Upper lobe of right lung (tissue), 1 donor: ENCODE results near the gene PCDHGA9. TPM values are rescaled to one million over a fixed set of nuclear protein-coding genes. Genes with fewer than 3 reads are reported as not detected.
"Not testable (repeated sequence)": the region's sequence is repeated elsewhere in the genome, so short reads cannot be mapped to it uniquely, and the experiment has no call there.

Source experiments
- ATAC-seq: fragments of 200-7000 bp; cut with Tn5 transposase; one replicate; pipeline ENCODE4 v1.9.1; 2020; ENCODE audit warnings: mild to moderate bottlenecking, moderate library complexity
- DNase-seq: peaks from one replicate; pipeline ENCODE4 v3.0.0-alpha.2; 2020
- H3K27ac ChIP-seq: fragments of 200-600 bp; one replicate; pipeline ENCODE4 v1.8.0; 2022
- H3K27me3 ChIP-seq: fragments of 200-600 bp; one replicate; pipeline ENCODE4 v1.8.0; 2022; ENCODE audit warnings: mild to moderate bottlenecking
- H3K36me3 ChIP-seq: fragments of 200-600 bp; one replicate; pipeline ENCODE4 v1.8.0; 2022
- H3K4me1 ChIP-seq: fragments of 200-600 bp; one replicate; pipeline ENCODE4 v1.8.0; 2022
- H3K4me3 ChIP-seq: fragments of 200-600 bp; one replicate; pipeline ENCODE4 v1.8.0; 2022; ENCODE audit warnings: mild to moderate bottlenecking
- H3K9me3 ChIP-seq: fragments of 200-600 bp; one replicate; pipeline ENCODE4 v1.8.0; 2022
- intact Hi-C: fragments of 100-400 bp; cut with DNase I; formaldehyde crosslinking; loops from one replicate; pipeline ENCODE4 v1.11.0; 2022
- total RNA-seq: library from RNA; stranded (reverse); fragmentation: NEBNext Ultra II Directional; extraction: Animal tissue kit (Norgen Biotek cat#: 25700); gene quantifications from one replicate; pipeline ENCODE4 v1.2.1, GENCODE V29; 2021
- TF ChIP-seq, protein P1 (sequence below): fragments of 200-600 bp; IDR thresholded peaks from one replicate; pipeline ENCODE4 v1.8.0; 2022; ENCODE audit warnings: antibody characterized with exemption
- donor health status: DM: no; HTN: yes; CAD: no; lungs with severe emphysema.

PCDHGA9 gene
- total RNA-seq, 1 donor from 2014 or later, result 5.4 TPM

DNA sequence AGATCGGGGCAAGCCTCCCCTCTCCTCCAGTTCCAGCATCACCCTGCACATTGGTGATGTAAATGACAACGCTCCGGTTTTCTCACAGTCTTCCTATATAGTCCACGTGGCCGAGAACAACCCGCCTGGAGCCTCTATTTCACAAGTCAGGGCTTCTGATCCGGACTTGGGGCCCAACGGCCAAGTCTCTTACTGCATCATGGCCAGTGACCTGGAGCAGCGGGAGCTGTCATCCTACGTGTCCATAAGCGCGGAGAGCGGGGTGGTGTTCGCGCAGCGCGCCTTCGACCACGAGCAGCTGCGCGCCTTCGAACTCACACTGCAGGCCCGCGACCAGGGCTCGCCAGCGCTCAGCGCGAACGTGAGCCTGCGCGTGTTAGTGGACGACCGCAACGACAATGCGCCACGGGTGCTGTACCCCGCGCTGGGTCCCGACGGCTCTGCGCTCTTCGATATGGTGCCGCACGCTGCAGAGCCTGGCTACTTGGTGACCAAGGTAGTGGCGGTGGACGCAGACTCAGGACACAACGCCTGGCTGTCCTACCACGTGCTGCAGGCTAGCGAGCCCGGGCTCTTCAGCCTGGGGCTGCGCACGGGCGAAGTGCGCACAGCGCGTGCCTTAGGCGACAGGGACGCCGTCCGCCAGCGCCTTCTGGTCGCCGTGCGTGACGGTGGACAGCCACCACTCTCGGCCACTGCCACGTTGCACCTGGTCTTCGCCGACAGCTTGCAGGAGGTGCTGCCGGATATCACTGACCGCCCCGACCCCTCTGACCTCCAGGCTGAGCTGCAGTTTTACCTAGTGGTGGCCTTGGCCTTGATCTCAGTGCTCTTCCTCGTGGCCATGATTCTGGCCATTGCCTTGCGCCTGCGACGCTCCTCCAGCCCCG is 13.2 kb upstream of the PCDHGA9 start:
- Histone ChIP-seq H3K4me1 (no peaks in the 10 kb centered on the region), H3K9me3 (peaks cover 39% of the 10 kb centered on the region), H3K4me3 (no peak overlapping the region), H3K27ac (no peak overlapping the region), H3K36me3 (no peaks in the 10 kb centered on the region), H3K27me3 (peaks cover 16% of the 10 kb centered on the region)
- intact Hi-C loops, result no loop called here
- DNase-seq (no peak), ATAC-seq (no peak)
- TF ChIP-seq, protein P1, sequence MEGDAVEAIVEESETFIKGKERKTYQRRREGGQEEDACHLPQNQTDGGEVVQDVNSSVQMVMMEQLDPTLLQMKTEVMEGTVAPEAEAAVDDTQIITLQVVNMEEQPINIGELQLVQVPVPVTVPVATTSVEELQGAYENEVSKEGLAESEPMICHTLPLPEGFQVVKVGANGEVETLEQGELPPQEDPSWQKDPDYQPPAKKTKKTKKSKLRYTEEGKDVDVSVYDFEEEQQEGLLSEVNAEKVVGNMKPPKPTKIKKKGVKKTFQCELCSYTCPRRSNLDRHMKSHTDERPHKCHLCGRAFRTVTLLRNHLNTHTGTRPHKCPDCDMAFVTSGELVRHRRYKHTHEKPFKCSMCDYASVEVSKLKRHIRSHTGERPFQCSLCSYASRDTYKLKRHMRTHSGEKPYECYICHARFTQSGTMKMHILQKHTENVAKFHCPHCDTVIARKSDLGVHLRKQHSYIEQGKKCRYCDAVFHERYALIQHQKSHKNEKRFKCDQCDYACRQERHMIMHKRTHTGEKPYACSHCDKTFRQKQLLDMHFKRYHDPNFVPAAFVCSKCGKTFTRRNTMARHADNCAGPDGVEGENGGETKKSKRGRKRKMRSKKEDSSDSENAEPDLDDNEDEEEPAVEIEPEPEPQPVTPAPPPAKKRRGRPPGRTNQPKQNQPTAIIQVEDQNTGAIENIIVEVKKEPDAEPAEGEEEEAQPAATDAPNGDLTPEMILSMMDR, result no peak

DNA sequence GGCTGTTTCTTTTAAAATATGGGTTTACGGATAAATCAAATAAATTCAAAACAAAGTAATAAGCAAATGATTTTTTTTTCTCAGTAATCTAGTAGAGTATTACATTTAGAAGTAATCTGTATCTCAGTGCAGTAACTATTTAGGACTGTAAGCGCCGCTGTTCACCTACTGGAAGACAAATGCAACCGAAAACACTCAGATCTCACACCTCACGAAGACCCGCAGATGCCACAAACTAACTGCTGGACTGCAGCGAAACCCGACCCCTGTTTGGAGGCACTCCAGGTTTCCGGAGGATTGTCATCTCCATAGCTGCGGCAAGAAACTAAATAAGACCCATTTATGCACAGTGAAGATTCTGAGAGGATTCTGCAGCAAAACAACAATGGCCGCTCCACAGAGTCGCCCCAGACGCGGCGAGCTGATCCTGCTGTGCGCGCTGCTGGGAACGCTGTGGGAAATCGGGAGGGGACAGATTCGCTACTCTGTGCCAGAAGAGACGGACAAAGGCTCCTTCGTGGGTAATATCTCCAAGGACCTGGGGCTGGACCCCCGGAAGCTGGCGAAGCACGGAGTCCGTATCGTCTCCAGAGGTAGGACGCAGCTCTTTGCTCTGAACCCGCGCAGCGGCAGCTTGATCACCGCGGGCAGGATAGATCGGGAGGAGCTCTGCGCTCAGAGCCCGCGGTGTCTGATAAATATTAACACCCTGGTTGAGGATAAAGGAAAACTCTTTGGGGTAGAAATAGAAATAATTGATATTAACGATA is 10.0 kb upstream of the PCDHGA9 start, which contains the start of gene PCDHGA8:
TSS of gene PCDHGA8 (plus strand) at position 205 of the 770 bp plus-strand sequence. CDS start at position 386, 181 bp downstream.
- Histone ChIP-seq H3K4me1 (no peaks in the 10 kb centered on the region), H3K27ac (no peak within 1 kb of the TSS), H3K36me3 (no peaks in the 10 kb centered on the region), H3K9me3 (peaks cover 36% of the 10 kb centered on the region), H3K27me3 (peaks cover 16% of the 10 kb centered on the region), H3K4me3 (no peak within 1 kb of the TSS)
- DNase-seq (no peak), ATAC-seq (no peak)
- intact Hi-C loops, result no loop called here
- TF ChIP-seq, protein P1, result peak; percentile 12

DNA sequence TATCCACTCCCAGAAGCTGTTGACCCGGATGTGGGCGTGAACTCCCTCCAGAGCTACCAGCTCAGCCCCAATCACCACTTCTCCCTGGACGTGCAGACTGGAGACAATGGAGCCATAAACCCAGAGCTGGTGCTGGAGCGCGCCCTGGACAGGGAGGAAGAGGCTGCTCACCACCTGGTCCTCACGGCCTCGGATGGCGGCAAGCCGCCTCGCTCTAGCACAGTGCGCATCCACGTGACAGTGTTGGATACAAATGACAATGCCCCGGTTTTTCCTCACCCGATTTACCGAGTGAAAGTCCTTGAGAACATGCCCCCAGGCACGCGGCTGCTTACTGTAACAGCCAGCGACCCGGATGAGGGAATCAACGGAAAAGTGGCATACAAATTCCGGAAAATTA is 9.3 kb upstream of the PCDHGA9 start:
- Histone ChIP-seq H3K4me1 (no peaks in the 10 kb centered on the region), H3K27me3 (peaks cover 16% of the 10 kb centered on the region), H3K9me3 (peaks cover 36% of the 10 kb centered on the region), H3K4me3 (no peak overlapping the region), H3K36me3 (no peaks in the 10 kb centered on the region), H3K27ac (no peak overlapping the region)
- DNase-seq, result no peak
- intact Hi-C loops, result no loop called here
- TF ChIP-seq, protein P1, result no peak
- no peak for ATAC-seq

DNA sequence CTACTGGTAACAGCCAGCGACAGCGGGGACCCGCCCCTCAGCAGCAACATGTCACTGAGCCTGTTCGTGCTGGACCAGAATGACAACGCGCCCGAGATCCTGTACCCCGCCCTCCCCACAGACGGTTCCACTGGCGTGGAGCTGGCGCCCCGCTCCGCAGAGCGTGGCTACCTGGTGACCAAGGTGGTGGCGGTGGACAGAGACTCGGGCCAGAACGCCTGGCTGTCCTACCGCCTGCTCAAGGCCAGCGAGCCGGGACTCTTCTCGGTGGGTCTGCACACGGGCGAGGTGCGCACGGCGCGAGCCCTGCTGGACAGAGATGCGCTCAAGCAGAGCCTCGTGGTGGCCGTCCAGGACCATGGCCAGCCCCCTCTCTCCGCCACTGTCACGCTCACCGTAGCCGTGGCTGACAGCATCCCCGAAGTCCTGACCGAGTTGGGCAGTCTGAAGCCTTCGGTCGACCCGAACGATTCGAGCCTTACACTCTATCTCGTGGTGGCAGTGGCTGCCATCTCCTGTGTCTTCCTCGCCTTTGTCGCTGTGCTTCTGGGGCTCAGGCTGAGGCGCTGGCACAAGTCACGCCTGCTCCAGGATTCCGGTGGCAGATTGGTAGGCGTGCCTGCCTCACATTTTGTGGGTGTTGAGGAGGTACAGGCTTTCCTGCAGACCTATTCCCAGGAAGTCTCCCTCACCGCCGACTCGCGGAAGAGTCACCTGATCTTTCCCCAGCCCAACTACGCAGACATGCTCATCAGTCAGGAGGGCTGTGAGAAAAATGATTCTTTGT is 8.0 kb upstream of the PCDHGA9 start:
- H3K27ac ChIP-seq, DNase-seq, H3K4me3 ChIP-seq, H3K36me3 ChIP-seq, H3K4me1 ChIP-seq, intact Hi-C loops, ATAC-seq: not testable (repeated sequence)
- Histone ChIP-seq H3K27me3 (peaks cover 23% of the 10 kb centered on the region), H3K9me3 (peaks cover 29% of the 10 kb centered on the region)

DNA sequence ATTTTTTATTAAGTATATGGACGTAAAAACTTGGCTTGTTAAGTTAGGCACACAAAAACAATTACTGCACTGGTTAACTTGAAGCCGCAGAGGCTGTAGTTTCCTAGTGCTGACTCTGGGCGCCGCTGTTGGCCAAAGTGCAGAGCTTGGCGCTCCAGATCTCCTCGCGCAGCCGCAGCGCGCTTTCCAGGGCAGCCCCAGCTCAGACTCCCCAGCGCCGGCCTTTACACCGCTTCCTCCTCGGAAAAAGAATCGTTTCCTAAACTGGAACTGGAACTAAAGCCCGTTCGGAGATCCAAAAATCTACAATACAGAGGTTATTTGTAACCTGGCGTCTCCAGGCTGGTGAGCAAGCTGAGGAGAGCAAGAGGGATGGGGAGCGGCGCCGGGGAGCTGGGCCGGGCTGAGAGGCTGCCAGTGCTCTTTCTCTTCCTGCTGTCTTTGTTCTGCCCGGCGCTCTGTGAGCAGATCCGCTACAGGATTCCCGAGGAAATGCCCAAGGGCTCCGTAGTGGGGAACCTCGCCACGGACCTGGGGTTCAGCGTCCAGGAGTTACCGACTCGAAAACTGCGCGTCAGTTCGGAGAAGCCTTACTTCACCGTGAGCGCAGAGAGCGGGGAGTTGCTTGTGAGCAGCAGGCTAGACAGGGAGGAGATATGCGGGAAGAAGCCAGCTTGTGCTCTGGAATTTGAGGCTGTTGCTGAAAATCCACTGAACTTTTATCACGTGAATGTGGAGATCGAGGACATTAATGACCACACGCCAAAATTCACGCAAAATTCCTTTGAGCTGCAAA is 4.6 kb upstream of the PCDHGA9 start, which contains the start of gene PCDHGB5:
TSS of gene PCDHGB5 (plus strand) at position 192 of the 796 bp plus-strand sequence. CDS start at position 373, 181 bp downstream.
- H3K27ac ChIP-seq, H3K4me1 ChIP-seq, intact Hi-C loops, H3K36me3 ChIP-seq: not testable (repeated sequence)
- TF ChIP-seq, protein P1, result peak; percentile 59
- Histone ChIP-seq H3K27me3 (peaks cover 16% of the 10 kb centered on the region), H3K4me3 (peak within 1 kb of the TSS; percentile 37), H3K9me3 (peaks cover 21% of the 10 kb centered on the region)
- DNase-seq (peak; percentile 76), ATAC-seq (peak; percentile 97)
